ENCODE data around the gene TRIM66.

Gene TRIM66

DNA sequence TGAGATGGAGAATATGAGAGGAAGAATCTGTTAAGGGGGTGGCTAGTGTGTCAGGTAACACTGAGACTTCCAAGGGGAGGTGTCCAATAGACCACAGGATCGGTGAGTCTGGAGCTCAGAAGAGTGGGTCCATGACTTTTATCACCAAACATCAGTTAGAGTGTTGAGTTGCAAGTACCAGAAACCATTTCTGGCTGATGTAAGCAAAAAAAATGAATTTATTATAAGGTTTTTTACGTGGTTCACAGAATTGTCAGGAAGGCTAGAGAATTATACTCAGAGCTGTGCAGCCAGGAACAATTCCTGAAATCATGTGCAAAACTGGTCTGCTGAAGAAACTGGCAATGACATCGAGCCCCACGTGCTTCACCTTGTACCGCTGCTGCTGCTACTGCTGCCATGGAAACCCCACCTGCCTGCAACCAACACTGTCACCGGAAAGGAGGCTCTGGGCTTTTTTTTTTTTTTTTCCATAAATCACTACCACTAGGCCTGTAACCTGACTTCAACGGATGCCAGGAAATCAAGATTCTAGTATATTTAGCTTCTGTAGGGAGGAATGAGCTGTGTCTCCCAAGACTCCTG is 71.8 kb downstream of the TRIM66 start:
- no peak for DNase-seq (ENCODE audit: low read depth)

DNA sequence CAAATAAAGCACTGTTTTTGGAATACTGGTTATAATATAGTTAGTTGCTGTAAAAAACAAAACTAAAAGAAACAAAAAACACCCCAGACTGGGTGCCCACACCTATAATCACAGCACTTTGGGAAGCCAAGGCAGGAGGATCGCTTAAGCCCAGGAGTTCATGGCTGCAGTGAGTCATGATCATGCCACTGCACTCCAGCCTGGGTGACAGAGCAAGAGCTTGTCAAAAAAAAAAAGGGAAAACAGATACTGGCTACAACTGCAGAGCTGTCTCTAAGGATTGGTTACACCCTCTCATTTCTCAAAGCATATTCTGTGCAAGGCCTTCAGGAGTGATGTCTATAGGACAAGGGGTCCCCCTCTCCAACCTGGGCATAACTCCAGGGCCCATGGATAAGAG is 73.8 kb downstream of the TRIM66 start:
- DNase-seq (ENCODE audit: low read depth): no peak

GRCh38 chr11:8605971-8606563 is 76.4 kb downstream of the TRIM66 start:
- DNase-seq (ENCODE audit: low read depth): no peak

DNA sequence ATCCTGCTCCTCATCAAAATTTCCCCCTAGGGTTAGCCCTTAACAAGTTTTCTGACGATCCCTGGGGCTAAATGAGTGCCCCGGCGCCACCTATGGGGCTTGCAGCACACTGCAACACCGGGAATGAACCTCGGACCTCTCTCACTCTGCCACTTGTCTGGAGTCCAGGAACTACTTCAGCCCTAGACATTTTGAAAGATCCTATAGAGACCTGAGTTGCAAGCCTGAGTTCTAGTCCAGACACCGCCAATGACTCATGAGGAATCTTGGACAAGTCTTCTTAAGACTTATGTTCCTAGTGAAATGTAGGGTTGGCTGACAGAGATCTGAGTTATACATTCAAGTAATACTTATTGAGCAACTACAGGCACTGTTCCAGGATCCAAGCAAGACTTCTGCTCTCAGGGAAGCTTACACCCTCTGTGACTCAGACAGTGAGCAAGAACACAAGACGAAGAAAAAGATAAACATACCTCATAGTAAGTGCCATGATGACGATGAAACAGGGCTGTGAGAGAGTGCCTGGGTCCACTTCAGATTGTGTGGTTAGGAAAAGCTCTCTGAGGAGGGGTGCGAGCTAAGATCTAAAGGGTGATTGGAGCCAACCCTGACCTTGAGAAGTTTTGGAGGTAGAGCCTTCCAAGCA is 78.3 kb downstream of the TRIM66 start:
- no peak for DNase-seq (ENCODE audit: low read depth)

GRCh38 chr11:8603696-8604077 is 78.8 kb downstream of the TRIM66 start:
- no peak for DNase-seq (ENCODE audit: low read depth)

GRCh38 chr11:8601376-8602133 is 80.9 kb downstream of the TRIM66 start:
- no peak for DNase-seq (ENCODE audit: low read depth)

GRCh38 chr11:8598506-8598905 is 84.0 kb downstream of the TRIM66 start:
- DNase-seq (ENCODE audit: low read depth): no peak

DNA sequence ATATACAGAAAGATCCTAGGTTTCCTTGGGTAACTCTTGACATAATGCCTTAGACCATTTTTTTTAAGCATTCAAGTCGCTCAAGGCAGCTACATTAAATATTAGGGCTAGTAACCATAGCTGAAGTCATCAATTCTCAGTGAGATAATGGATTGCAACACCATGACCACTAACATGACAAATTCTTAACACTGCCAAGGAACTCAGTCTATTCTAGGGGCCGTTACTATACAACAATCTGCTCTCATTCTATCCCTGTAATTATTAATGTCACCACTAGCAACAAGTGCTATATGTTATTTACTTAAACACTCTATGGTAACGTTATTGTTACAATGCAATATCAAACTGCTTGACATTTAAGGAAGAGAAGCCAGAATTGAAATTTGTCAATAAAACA is 85.3 kb downstream of the TRIM66 start:
- DNase-seq (ENCODE audit: low read depth): no peak

- DNase-seq (ENCODE audit: low read depth): no peak
These were observed 85.9 kb downstream of the TRIM66 start for GRCh38 chr11:8596504-8597046.

- DNase-seq (ENCODE audit: low read depth): no peak
These were observed 88.2 kb downstream of the TRIM66 start, which contains the start of gene STK33 for GRCh38 chr11:8593935-8594909. Gene STK33 (minus strand): TSS chr11:8594228. CDS start chr11:8474905, 119,323 bp downstream.

- no peak for DNase-seq (ENCODE audit: low read depth)
These were observed 89.0 kb downstream of the TRIM66 start for GRCh38 chr11:8593455-8593854.

- DNase-seq (ENCODE audit: low read depth): no peak
These were observed 94.5 kb downstream of the TRIM66 start for GRCh38 chr11:8587915-8588314.

GRCh38 chr11:8586805-8587204 is 95.7 kb downstream of the TRIM66 start:
- DNase-seq (ENCODE audit: low read depth): no peak

DNA sequence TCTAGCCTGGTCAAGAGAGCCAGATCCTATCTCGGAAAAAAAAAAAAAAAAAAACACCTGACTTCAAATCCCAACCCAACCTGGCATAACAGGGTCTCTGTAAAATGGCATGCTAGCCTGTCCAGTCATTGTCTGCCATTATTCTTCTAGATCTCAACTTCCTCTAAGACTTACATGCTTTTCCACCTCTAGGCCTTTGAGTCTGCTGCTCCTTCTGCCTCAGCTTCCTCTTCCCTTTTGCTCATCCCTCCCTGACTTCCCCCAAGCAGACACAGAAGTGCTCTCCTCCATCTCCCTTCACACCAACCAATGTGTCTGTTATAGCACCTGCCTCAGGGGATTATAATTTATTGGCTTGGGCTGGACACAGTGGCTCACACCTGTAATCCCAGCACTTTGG is 96.3 kb downstream of the TRIM66 start:
- no peak for DNase-seq (ENCODE audit: low read depth)

DNA sequence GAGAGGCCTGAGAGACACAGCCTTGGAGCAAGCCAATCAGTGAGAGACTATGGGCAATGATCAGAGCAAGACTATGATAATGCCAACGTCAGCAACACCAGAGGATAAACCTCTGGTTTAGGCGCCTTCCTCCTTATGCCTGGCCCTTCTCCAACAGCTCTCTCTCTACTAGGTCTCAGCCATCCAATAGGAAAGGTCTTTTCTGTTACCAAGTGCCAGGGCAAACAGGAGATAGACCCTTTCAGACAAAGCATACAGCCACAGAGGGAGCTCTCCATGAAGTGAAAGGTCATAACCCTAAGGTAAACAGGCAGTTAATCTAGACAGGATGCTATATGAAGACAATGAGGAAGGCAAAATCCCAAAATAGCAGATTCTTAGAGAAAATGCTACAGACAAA is 98.0 kb downstream of the TRIM66 start:
- no peak for DNase-seq (ENCODE audit: low read depth)

GRCh38 chr11:8584082-8584481 is 98.4 kb downstream of the TRIM66 start:
- DNase-seq (ENCODE audit: low read depth): no peak

- no peak for DNase-seq (ENCODE audit: low read depth)
These were observed 101.2 kb downstream of the TRIM66 start for GRCh38 chr11:8581300-8581699.

DNA sequence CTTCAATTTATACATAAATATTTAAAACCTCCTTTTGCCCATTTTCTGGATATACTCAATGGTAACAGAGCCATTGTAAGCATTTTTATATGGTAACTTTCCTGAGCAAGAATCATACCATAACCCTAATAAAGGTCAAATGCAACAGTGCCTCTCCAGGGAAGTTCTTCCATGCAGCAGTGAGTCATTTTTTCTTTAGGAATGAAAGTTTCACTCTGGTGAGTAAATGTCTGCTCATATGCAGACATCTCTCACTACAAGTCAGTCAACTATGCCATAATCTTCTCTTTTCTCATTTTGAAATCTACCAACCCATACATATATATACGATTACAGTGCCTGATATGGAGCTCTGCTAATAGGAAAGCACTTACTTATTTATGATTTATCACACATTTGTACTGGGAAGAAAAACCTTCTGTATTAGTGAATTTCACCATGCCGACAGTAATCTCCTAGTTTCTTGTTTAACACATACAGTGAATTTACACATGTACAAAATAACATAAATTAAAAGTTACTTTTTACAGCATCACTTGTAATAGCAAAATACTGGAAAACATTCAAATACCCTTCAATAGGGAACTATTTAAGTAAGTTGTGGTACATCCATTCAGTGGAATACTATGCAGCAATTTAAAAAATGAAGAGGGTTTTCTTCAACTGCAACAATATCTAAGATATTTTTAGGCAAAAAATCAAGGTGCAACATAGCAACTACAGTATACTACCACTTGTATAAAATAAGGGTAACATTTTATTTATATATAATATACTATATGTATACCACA is 104.5 kb downstream of the TRIM66 start:
- DNase-seq (ENCODE audit: low read depth): no peak

GRCh38 chr11:8574798-8575197 is 107.7 kb downstream of the TRIM66 start:
- no peak for DNase-seq (ENCODE audit: low read depth)

GRCh38 chr11:8573777-8574176 is 108.7 kb downstream of the TRIM66 start:
- DNase-seq (ENCODE audit: low read depth): no peak
